ENCODE results near the gene CFAP20.
"Not testable (repeated sequence)": the region's sequence is repeated elsewhere in the genome, so short reads cannot be mapped to it uniquely, and the experiment has no call there.

The CFAP20 gene

DNA sequence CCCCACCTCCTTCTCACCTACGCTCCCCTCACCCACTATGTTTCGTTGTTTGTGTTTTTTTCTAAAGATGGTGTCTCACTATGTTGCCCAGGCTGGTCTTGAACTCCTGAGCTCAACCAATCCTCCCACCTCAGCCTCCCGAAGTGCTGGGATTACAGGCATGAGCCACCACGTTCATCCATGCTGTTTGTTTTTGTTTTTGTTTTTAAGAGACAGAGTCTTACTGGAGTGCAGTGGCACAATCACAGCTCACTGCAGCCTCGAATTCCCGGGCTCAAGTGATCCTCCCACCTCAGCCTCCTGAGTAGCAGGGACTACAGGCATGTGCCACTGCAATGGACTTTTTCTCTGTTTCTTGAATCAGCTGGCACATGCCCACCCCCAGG lies 33.6 kb downstream of the CFAP20 start:
- not testable (repeated sequence) for DNase-seq

DNA sequence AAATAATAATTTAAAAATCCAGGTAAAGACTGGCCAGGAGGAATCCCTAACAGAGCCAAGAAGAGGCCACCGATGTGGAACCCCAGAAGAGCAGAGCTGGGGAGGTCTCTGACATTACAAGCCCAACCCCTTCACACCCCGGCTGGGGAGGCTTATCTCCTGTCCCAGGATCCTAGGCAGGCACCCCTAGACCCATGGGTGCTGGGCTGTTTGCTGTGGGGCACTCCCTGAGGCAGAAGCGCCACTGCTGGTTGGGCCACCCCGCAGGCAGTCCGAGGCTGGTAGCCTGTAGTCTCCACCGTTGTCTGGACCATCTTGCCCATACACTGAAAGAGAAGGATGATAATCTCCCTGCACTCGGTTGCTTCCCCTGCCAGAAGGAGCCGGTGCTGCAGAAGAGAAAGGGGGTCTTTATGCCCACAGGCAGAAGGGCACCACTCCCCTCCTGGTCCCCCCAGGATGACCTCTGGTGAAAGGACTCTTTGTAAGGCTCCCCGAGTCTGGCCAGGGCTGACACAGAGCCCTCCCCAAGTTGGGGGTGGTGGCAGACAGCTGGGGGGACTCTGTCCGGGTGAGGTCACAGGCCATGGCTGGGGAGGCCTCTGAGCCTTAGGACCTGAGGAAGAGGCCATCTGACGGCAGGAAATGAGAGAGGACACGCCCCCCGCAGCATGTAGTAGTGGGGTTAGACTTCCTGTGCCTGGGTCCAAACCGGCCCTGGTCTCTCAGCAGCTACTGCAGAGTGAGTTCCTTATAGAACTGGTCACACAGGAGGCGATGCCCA lies 34.2 kb downstream of the CFAP20 start:
- no peak for DNase-seq

DNA sequence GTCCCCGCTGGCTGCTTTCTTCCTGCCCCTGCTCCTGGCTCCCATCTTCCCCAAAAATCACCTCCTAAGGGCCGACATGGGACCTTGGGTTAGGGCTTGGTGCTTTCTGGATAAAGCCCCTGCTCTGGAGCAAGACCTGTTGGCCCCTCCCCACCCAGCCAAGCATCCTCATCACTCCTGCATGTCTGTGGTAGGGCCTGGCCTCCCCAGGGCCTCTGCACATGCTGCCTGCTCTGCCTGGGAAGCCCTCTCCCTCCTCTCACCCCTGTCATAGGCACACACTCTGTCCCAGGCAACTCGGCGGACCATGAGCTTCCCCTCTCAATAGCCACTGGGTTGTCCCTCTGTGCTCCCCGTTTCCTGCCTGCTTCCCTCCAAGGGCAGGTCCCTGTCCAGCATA lies 35.2 kb downstream of the CFAP20 start:
- DNase-seq = no peak

DNA sequence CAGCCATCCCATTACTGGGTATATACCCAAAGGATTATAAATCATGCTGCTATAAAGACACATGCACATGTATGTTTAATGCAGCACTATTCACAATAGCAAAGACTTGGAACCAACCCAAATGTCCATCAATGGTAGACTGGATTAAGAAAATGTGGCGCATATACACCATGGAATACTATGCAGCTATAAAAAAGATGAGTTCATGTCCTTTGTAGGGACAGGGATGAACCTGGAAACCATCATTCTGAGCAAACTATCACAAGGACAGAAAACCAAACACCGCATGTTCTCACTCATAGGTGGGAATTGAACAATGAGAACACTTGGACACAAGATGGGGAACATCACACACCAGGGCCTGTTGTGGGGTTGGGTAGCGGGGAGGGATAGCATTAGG lies 38.8 kb downstream of the CFAP20 start:
- not testable (repeated sequence) for DNase-seq

DNA sequence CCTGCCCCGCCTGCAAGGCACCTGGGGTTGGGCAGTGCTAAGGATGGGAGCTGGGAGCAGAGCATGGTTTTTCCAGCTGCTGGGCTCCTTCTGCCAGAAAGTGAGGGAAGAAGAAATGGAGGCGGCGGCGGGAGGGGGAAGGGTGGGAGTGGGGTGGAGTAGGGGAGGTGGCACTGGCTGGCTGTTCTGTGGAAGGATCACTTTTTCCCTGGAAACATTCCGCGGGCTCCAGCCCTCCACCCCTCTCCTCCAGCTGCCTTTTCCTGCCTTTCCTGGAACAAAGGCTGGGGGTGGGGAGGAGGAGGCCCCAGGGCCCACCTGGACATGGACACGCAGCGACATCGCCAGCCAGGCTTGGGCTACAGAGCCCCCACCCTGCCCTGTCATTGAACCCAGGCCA lies 41.1 kb downstream of the CFAP20 start:
- DNase-seq = no peak

DNA sequence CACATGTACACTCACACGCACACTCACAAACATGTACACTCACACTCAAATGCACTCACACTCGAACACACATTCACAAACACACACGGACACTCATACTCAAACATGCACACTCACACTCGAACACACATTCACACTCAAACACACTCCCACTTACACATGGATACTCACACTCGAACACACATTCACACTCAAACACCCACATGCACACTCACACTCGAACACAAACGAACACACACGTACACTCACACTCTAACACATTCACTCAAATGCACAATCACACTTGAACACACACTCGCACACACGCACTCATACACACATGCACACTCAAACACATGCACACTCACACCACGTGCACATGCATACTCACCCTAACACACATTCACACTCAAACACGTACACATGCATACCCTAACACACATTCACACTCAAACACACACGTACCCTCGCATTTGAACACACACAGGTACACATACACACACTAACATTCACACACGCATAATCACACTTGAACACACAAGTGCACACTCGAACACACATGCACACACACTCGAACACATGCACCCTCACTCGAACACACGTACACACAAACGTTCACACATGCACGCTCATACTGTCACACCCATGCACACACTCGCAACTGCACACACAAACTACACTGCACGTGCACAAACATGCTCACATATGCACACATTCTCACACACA lies 41.8 kb downstream of the CFAP20 start:
- no peak for DNase-seq

DNA sequence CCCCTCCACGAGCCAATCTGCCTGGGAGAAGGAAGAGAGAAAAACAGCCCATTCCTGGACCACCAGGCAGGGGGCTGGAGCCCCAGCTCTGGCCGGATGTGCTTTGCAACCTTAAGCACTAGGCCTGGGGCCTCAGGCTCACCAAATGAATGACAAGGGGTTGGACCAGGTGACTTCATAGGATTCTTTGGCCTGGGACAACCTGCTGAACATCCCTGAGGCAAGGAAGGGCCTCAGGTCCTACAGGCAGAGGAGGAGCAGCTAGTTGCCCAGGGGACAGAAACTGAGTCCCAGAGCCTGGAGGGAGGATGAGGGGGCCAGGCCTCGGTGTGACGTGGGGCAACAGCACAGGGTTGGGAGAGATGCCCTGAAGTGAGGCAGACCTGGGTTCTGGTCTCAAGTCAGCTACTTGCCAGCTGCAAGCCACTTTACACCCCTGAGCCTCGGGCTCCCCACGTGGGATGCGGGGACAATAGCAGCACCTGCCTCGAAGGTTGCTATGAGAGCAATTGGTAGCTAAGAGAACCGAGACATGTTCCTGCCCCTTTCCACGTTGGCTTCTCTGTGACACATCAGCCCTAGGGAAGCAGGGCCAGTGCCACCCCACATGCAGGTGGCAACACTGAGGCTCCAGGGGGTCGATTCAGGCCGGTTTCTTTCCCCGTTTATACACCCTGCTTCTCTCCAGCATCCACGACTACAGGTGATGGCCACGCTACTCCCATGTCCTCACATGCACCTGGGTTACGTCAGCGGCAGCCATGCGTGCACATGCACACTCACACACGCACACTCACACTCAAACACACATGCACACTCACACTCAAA lies 42.6 kb downstream of the CFAP20 start:
- DNase-seq = no peak

DNA sequence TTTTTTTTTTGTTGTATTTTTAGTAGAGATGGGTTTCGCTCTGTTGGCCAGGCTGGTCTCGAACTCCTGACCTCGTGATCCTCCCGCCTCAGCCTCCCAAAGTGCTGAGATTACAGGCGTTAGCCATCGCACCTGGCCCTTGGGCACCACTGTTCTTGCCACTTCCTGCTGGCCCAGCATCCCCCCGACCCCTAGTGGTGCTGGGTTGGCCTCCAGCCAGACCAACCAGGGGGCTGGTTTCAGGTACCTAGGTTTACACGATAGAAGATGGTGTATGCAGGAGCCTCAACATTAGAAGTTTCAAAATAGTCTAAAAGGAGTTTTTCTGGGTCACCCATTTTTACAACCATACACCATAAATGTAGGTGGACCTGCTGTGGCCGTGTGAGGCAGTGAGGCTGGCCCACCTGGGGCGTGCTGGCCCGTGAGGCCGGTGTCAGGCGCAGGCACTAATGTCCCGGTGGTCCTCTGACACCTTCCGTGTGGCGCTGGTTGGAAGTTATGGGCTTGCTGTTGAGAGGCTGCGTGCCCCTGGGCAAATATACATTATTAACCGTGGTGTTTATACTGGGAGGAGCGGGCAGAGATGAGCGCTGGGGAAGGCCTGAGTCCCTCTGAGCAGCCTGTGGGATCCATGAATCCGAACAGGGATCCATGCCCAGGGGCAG lies 43.5 kb downstream of the CFAP20 start:
- no peak for DNase-seq

DNA sequence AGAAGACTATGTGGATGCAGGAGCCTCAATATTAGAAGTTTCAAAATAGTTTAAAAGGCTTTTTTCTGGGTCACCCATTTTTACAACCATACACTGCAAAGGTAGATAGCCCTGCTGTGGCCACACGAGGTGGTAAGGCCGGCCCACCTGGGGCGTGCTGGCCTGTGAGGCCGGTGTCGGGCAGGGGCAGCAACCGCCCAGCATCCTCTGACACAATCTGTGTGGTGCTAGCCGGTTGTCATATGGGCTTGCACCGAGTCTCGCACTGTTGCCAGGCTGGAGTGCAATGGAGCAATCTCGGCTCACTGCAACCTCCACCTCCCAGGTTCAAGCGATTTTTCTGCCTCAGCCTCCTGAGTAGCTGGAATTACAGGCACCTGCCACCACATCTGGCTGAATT lies 44.0 kb downstream of the CFAP20 start:
- DNase-seq = no peak

DNA sequence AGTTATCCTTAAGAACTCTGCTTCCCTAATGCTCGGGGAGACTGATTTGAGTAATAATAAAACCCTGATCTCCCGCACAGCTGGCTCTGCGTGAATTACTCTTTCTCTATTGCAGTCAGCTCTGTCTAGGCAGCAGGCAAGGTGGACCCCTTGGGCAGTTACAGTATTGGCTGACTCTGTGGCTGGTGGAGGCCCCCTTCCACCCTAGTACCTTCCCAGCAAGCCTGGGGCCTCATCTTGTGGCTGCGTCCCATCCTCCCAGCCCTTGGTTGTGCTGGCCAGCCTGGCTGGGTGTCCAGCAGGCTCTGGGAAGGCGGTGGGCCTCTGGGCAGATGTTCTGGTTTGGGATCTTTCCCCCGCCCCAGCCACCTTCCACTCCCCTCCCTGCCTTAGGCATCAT lies 44.5 kb downstream of the CFAP20 start:
- no peak for DNase-seq

DNA sequence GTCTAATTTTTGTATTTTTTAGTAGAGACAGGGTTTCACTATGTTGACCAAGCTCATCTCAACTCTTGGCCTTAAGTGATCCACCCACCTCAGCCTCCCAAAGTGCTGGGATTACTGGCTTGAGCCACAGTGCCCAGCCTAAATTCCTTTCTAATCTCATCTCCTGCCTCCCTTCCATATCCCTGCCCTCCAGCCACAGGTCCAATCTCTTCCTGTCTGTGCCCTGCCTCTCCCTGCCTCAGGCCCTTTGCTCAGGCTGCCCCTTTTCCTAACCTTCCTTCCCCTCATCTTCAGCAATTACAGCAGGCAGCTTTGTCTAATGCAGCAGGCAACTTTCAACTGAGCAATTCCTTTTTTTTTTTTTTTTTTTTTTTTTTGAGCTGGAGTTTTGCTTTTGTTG lies 46.8 kb downstream of the CFAP20 start:
- no peak for DNase-seq

DNA sequence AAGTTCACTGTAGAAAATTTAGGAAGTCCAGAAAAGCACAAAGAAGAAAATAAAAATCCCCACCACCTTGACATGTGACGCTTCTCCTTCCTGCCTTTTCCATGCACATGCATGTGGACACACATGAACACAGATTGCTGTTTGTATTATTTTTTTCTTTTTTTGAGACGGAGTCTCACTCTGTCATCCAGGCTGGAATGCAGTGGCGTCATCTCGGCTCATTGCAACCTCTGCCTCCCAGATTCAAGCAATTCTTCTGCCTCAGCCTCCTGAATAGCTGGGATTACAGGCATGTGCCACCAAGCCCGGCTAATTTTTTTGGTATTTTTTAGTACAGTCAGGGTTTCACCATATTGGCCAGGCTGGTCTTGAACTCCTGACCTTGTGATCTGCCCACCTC lies 48.5 kb downstream of the CFAP20 start:
- DNase-seq = not testable (repeated sequence)

DNA sequence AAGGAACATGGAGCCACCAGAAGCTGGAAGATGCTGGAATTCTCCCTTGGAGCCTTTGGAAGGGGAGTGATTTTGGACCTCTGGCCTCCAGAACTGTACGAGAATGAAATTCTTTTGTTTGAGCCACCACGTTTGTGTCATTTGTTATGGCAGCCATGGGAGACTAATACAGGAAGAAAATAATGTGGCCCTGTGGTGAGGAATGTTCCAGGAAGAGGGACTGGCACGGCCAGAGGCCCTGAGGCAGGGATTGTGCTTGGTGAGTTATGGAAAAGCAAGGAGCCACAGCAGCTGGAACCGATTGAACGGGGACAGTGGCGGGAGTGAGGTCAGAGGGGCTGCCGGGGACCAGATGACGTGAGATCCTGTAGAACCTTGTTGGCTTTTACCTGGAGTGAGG lies 51.4 kb downstream of the CFAP20 start:
- DNase-seq = no peak

DNA sequence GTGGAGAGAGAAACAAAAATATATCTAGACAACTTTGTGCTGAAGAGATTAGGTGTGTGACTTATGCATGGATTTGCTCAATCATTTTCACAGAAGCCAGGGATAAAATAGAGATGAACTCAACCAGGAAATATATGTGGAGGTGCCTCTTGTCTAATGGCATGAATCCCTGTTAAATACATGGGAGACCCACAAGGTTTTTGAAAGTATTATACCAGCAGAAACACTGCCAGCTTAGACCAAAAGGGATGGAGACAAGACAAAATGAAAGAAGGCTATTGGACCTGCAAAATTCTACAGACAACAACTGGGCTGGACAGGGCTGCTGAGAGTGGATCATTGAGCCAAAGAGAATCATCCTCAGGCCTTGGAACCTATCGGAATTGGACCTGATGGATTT lies 52.7 kb downstream of the CFAP20 start:
- no peak for DNase-seq

DNA sequence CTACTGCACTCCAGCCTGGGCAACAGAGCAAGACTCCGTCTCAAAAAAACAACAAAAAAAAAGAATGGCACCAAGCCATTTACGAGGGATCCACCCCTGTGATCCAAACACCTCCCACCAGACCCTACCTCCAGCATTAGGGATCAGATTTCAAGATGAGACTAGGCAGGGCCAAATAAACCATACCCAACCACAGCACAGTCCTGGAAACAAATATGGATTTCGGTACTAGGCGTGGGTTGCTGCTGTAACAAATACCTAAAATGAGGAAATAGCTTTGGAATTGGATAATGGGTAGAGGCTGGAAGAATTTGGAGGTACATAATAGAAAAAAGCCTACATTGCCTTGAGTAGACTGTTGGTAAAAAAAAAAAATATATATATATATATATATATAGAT lies 54.5 kb downstream of the CFAP20 start:
- DNase-seq = no peak

DNA sequence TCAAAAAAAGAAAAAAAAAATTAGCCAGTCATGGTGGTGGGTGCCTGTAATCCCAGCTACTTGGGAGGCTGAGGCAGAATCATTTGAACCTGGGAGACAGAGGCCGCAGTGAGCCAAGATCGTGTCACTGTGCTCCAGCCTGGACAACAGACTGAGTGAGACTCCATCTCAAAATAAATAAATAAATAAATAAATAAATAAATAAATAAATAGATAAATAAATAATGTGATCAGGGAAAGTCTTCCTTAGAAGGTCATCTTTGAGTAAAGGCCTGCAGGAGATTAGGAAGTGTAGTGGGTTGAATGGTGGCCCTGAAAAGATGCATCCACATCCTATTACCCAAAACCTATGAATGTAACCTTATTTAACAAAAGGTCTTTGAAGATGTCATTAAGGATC lies 56.1 kb downstream of the CFAP20 start:
- DNase-seq = not testable (repeated sequence)

DNA sequence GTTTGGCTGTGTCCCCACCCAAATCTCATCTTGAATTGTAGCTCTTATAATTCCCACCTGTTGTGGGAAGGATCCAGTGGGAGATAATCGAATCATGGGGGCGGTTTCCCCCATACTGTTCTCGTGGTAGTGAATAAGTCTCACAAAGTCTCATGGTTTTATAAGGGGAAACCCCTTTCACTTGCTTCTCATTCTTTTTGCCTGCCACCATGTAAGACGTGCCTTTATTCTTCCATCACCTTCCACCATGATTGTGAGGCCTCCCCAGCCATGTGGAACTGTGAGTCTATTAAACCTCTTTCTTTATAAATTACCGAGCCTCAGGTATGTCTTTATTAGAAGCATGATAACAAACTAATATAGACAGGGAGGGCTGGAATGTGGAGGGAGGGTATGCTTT lies 57.0 kb downstream of the CFAP20 start:
- not testable (repeated sequence) for DNase-seq

DNA sequence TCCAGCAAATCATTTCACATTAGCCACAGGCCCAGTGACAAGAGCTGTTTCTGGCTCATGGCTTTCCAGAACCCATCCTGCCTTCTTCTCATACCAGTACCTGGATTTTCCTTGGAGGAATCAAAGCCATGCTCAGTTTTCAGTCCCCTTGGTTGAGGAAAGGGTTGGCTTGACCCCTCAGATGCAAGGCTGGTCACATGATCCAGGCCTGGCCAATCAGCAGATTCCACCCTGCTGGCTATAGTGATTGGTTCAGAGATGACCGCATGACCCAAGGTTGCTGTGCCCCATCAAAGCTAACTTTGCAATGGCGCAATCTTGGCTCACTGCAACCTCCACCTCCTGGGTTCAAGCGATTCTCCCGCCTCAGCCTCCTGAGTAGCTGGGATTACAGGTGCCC lies 58.6 kb downstream of the CFAP20 start:
- DNase-seq = no peak

Data from OCI-M1 (cell line).